Activated B cell treated with CpG ODN at 0.5 μM for 24 hours (primary cell): Measurements from ENCODE around the gene GALNT6. TPM values are rescaled to one million over a fixed set of nuclear protein-coding genes. Genes with fewer than 3 reads are reported as not detected.

Experiments used
- ATAC-seq: fragments of 200-7000 bp; cut with Tn5 transposase; one replicate; pipeline ENCODE4 v1.10.0; 2021; ENCODE audit warnings: low read depth, mild to moderate bottlenecking, moderate library complexity
- CTCF ChIA-PET: fragments of 350-600 bp; sonication (Branson Sonifier 250); formaldehyde crosslinking; loops from one replicate; lab custom pipeline; 2021; ENCODE audit warnings: antibody characterized with exemption; lab: Charles Lee
- POLR2A ChIA-PET: fragments of 350-600 bp; sonication (Branson Sonifier 250); formaldehyde crosslinking; loops from one replicate; lab custom pipeline; 2021; ENCODE audit warnings: antibody characterized with exemption; lab: Charles Lee
- DNase-seq: peaks from one replicate; pipeline ENCODE4 v3.0.0; 2022
- H3K27ac Mint-ChIP-seq: one replicate; pipeline ENCODE4 v1.8.0; 2020; ENCODE audit warnings: mixed read lengths
- H3K27me3 Mint-ChIP-seq: one replicate; pipeline ENCODE4 v1.8.0; 2021; ENCODE audit warnings: mixed read lengths
- H3K36me3 Mint-ChIP-seq: one replicate; pipeline ENCODE4 v1.8.0; 2021; ENCODE audit warnings: low read depth, mixed read lengths
- H3K4me1 Mint-ChIP-seq: one replicate; pipeline ENCODE4 v1.8.0; 2021; ENCODE audit warnings: mixed read lengths
- H3K4me3 Mint-ChIP-seq: one replicate; pipeline ENCODE4 v1.8.0; 2020; ENCODE audit warnings: mild to moderate bottlenecking, mixed read lengths
- H3K9me3 Mint-ChIP-seq: one replicate; pipeline ENCODE4 v1.8.0; 2020; ENCODE audit warnings: mixed read lengths
- intact Hi-C: fragments of 100-400 bp; cut with micrococcal nuclease; formaldehyde crosslinking; loops from one replicate; pipeline ENCODE4 v1.15.1; 2024
- total RNA-seq: library from RNA; stranded (reverse); gene quantifications from 2 replicates; pipeline ENCODE4 v1.2.3, GENCODE V29; 2022
- TF ChIP-seq, protein P1 (sequence below): fragments of 200-600 bp; IDR thresholded peaks from one replicate; pipeline ENCODE4 v1.8.0; 2022; ENCODE audit warnings: antibody characterized with exemption, mild to moderate bottlenecking

The GALNT6 gene, protein sequence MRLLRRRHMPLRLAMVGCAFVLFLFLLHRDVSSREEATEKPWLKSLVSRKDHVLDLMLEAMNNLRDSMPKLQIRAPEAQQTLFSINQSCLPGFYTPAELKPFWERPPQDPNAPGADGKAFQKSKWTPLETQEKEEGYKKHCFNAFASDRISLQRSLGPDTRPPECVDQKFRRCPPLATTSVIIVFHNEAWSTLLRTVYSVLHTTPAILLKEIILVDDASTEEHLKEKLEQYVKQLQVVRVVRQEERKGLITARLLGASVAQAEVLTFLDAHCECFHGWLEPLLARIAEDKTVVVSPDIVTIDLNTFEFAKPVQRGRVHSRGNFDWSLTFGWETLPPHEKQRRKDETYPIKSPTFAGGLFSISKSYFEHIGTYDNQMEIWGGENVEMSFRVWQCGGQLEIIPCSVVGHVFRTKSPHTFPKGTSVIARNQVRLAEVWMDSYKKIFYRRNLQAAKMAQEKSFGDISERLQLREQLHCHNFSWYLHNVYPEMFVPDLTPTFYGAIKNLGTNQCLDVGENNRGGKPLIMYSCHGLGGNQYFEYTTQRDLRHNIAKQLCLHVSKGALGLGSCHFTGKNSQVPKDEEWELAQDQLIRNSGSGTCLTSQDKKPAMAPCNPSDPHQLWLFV
- 23.8 and 24.4 TPM in 2 replicates for total RNA-seq

DNA sequence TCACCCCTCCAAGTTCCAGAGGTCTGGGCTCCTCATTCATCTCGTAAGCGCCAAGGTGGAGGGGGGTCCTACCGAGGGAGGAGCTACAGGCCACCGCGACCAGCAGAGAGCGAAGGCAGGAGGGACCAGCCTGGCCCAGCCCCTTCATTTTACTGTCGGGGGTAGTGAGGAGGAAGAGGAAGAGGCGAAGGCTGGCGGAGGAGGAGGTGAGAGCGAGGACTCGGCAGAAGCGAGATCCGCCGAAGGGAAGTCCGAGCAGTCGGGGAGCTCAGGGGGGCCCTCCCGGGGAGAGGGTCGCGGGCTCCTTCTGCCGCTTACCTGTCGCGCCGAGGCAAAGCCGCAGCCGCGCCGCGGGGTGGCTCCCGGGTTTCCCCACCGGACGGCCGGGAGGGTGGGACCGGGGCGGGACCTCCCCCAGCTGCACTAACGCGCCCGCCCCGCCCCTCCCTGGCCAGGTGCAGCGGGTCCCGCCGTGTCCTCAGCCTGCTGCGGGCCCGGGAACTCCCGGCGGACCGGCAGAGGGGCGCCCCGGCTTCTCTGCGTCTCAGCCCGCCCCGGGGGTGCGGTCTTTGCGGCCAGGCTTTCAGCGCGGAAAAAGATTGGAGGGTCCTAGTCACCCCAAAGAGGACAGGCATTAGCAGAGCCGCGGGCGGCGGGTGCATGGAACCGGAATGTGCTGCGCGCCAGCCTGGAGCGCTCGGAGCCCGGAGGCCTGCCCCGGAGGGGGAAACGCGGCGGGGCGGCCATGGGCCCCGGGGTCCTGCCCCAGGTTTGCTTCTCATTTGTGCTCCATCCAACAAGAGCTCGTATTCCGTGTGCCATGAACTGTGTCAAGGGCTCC lies at the start of gene GALNT6:
Gene GALNT6 (minus strand): TSS at position 124 of the 841 bp plus-strand sequence. CDS start 11,625 bp downstream, outside the sequence.
- ATAC-seq (peak; percentile 75), DNase-seq (peak; percentile 80)
- H3K36me3 Mint-ChIP-seq: peaks cover 4% of the 10 kb centered on the region
- intact Hi-C loops: loop anchor here (1.0 kb wide), 3 partner anchors 22 to 34 kb away; partner anchors contain the start of gene SLC4A8
- peaks cover 79% of the 10 kb centered on the region for H3K4me1 Mint-ChIP-seq
- peak within 1 kb of the TSS; percentile 85 for H3K27ac Mint-ChIP-seq
- H3K27me3 Mint-ChIP-seq: no peaks in the 10 kb centered on the region
- ChIA-PET CTCF (interaction anchor here (0.8 to 1.5 kb wide), 2 partner anchors 22 to 30 kb away, joined by 3 read pairs; no protein-coding TSS in a partner anchor), POLR2A (interaction anchor here (0.6 to 6.0 kb wide), 17 partner anchors 8 to 887 kb away, joined by 3 to 76 read pairs (median 5); partner anchors contain the start of genes BIN2, DAZAP2, POU6F1 and SLC4A8)
- H3K4me3 Mint-ChIP-seq: peak within 1 kb of the TSS; percentile 94
- TF ChIP-seq, protein P1, sequence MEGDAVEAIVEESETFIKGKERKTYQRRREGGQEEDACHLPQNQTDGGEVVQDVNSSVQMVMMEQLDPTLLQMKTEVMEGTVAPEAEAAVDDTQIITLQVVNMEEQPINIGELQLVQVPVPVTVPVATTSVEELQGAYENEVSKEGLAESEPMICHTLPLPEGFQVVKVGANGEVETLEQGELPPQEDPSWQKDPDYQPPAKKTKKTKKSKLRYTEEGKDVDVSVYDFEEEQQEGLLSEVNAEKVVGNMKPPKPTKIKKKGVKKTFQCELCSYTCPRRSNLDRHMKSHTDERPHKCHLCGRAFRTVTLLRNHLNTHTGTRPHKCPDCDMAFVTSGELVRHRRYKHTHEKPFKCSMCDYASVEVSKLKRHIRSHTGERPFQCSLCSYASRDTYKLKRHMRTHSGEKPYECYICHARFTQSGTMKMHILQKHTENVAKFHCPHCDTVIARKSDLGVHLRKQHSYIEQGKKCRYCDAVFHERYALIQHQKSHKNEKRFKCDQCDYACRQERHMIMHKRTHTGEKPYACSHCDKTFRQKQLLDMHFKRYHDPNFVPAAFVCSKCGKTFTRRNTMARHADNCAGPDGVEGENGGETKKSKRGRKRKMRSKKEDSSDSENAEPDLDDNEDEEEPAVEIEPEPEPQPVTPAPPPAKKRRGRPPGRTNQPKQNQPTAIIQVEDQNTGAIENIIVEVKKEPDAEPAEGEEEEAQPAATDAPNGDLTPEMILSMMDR: no peak
- no peaks in the 10 kb centered on the region for H3K9me3 Mint-ChIP-seq

DNA sequence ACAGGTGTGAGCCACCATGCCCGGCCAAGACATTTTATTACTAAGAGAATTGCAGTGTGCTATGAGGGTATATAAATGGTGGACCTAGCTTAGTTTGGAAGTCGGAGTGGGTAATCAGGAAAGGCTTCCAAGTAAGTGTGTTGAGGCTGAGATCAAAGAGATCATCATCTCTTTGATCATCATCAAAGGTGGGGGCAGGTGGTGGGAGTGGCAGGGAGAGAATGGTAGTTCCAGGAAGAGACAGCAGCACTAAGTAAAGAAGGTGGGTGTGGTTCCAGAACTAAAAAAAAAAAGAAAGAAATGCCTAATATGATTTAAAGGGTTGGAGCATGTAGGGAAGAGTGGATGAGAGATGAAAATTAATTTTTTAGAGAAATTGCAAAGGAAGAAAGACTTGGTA lies 48.1 kb upstream of the GALNT6 start:
- POLR2A ChIA-PET: no interaction called here

DNA sequence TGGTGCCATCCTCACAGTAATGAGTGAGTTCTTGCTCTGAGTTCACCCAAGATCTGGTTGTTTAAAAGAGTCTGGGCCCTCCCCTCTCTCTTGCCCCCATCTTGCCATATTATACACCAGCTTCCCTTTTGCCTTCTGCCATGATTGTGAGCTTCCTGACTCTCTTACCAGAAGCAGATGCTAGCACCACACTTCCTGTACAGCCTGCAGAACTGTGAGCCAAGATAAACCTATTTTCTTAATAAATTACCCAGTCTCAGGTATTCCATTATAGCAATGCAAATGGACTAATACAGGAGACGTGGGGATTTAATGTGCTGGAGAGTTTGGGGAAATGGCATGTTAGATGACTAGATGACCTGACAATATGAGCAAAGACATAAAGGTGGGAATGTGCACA lies 46.2 kb upstream of the GALNT6 start:
- Mint-ChIP-seq H3K36me3 (no peaks in the 10 kb centered on the region), H3K9me3 (no peaks in the 10 kb centered on the region), H3K4me3 (no peak overlapping the region), H3K27me3 (no peaks in the 10 kb centered on the region), H3K4me1 (peaks cover 4% of the 10 kb centered on the region), H3K27ac (no peak overlapping the region)
- ChIA-PET CTCF (interaction anchor here (0.7 kb wide), 1 partner anchor 1677 kb away, joined by 3 read pairs; no protein-coding TSS in a partner anchor), POLR2A (no interaction called here)
- intact Hi-C loops: no loop called here
- DNase-seq (no peak), ATAC-seq (no peak)
- TF ChIP-seq, protein P1: no peak

More for the DNA sequence above, 48.1 kb upstream of the GALNT6 start:
- H3K4me3 Mint-ChIP-seq: no peak overlapping the region
- no peaks in the 10 kb centered on the region for H3K27me3 Mint-ChIP-seq
- CTCF ChIA-PET: no interaction called here
- no peak for DNase-seq
- no peaks in the 10 kb centered on the region for H3K36me3 Mint-ChIP-seq
- H3K27ac Mint-ChIP-seq: no peak overlapping the region
- TF ChIP-seq, protein P1: no peak
- H3K4me1 Mint-ChIP-seq: no peaks in the 10 kb centered on the region
- no peaks in the 10 kb centered on the region for H3K9me3 Mint-ChIP-seq
- intact Hi-C loops: no loop called here
- no peak for ATAC-seq

DNA sequence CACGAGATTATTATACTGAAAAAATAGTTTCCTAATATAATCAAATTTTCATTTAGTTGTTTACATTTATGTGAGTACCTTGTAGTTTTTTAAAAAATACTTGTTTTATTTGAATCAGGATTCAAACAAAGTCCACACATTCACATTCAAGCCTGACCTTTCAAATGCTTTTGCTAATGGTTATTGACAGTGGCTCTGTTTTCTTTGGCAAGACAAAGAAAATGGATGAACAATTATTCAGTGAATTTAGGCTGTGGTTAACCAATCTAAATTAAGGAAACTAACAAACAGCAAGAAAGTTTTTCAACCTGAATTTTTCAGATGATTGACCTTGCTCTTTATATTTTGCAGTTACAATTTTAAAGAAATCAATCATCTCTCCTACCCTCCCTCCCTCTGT lies 43.1 kb upstream of the GALNT6 start:
- DNase-seq (no peak), ATAC-seq (no peak)
- ChIA-PET POLR2A (no interaction called here), CTCF (no interaction called here)
- peaks cover 21% of the 10 kb centered on the region for H3K4me1 Mint-ChIP-seq
- intact Hi-C loops: no loop called here
- no peaks in the 10 kb centered on the region for H3K36me3 Mint-ChIP-seq
- H3K27ac Mint-ChIP-seq: no peak overlapping the region
- H3K4me3 Mint-ChIP-seq: no peak overlapping the region
- TF ChIP-seq, protein P1: no peak
- no peaks in the 10 kb centered on the region for H3K27me3 Mint-ChIP-seq
- H3K9me3 Mint-ChIP-seq: no peaks in the 10 kb centered on the region
